SU-DHL-6 (cell line): Measurements from ENCODE around the gene DOCK8.

ENCODE experiments used
- H2AFZ ChIP-seq: fragments of 200-600 bp; sonication (generic); 2 replicates; pipeline ENCODE4 v1.6.1; 2014; ENCODE audit warnings: low read depth, mild to moderate bottlenecking, moderate library complexity, mixed read lengths, antibody characterized with exemption, low read length; ENCODE audit not compliant: severe bottlenecking
- H3F3A ChIP-seq: fragments of 200-600 bp; shearing (Covaris generic); 2 replicates; pipeline ENCODE4 v1.6.0; 2016; ENCODE audit warnings: antibody characterized with exemption, mild to moderate bottlenecking; ENCODE audit not compliant: insufficient read depth
- H3K27ac ChIP-seq: fragments of 200-600 bp; sonication (generic); 2 replicates; pipeline ENCODE4 v1.5.1; 2016; ENCODE audit warnings: low read depth, mild to moderate bottlenecking, low read length, moderate library complexity, mixed read lengths
- H3K27me3 ChIP-seq: fragments of 200-600 bp; sonication (generic), shearing (Covaris generic); 2 replicates; pipeline ENCODE4 v1.6.0; 2014; ENCODE audit warnings: mild to moderate bottlenecking, low read length
- H3K36me3 ChIP-seq: fragments of 200-600 bp; sonication (generic); 2 replicates; pipeline ENCODE4 v1.6.1; 2014; ENCODE audit warnings: mild to moderate bottlenecking, low read length, mixed read lengths
- H3K4me2 ChIP-seq: fragments of 300-600, 200-600 bp; shearing (Covaris generic), sonication (generic); 2 replicates; pipeline ENCODE4 v1.6.0; 2014; ENCODE audit warnings: low read length, low read depth, mild to moderate bottlenecking; ENCODE audit not compliant: poor library complexity, severe bottlenecking
- H3K4me3 ChIP-seq: fragments of 200-600 bp; sonication (generic); 2 replicates; pipeline ENCODE4 v1.5.1; 2014; ENCODE audit warnings: antibody characterized with exemption, low read length, mild to moderate bottlenecking, mixed read lengths; ENCODE audit not compliant: insufficient read depth, poor library complexity, severe bottlenecking
- H3K79me2 ChIP-seq: fragments of 200-600 bp; sonication (generic); 2 replicates; pipeline ENCODE4 v1.6.1; 2014; ENCODE audit warnings: mild to moderate bottlenecking, low read length, moderate library complexity; ENCODE audit not compliant: insufficient read depth
- H3K9ac ChIP-seq: fragments of 200-600 bp; sonication (generic); 2 replicates; pipeline ENCODE4 v1.7.0; 2014; ENCODE audit warnings: mild to moderate bottlenecking, low read length
- H3K9me2 ChIP-seq: fragments of 200-600 bp; sonication (generic); replicated peaks from 2 replicates; pipeline ENCODE4 v1.6.1; 2014; ENCODE audit warnings: low read length; ENCODE audit not compliant: insufficient read depth
- H3K9me3 ChIP-seq: fragments of 200-600 bp; sonication (generic); 2 replicates; pipeline ENCODE4 v1.6.1; 2014; ENCODE audit warnings: low read length, mixed read lengths; ENCODE audit not compliant: insufficient read depth
- H4K20me1 ChIP-seq: fragments of 200-600 bp; sonication (generic); 2 replicates; pipeline ENCODE4 v1.6.1; 2014; ENCODE audit warnings: low read depth, mild to moderate bottlenecking, antibody characterized with exemption, low read length, moderate library complexity, mixed read lengths
- EZH2phosphoT487 ChIP-seq: fragments of 200-600 bp; sonication (generic), shearing (Covaris generic); conservative IDR thresholded peaks from 2 replicates; pipeline ENCODE4 v1.6.1; 2018; ENCODE audit warnings: mild to moderate bottlenecking, antibody characterized with exemption, low read length, moderate library complexity, mixed read lengths
- TF ChIP-seq, protein P1 (sequence below): fragments of 200-600 bp; sonication (generic); IDR thresholded peaks from one replicate; pipeline ENCODE4 v1.5.1; 2017; ENCODE audit warnings: antibody characterized with exemption, mild to moderate bottlenecking, low read length, moderate library complexity; ENCODE audit not compliant: insufficient read depth, poor library complexity, severe bottlenecking

The DOCK8 gene

DNA sequence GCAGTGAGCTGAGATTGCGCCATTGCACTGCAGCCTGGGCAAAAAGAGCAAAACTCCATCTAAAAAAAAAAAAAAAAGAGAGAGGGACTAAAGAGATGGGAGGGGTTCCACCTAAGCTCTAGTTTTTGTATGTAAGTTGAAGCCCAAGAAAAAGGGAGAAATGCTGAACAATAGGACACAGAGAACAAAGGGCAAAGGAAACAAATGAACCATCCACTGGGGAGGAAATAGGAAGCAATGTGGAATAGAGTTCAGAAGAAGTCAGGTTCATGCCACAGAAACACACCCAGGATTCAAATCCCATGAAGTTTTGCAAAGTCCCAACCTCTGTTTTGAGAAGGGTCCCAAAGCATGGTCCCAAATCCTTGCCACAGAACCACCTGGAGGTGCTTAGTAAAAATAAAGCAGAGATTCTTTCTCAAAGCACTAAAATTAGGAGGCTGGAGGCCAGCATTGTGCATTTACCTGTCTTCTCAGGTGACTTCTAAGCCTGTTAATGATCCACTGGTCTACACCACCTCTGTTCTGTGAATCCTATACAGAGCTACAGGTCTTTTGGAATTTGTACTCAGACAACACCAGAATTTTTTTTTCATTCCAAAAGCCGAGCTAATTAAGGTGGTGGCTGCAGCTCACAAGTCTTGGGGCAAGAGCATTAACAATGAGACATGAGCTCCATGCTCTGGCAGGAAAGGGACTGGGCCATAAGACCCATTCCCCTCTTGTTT is 177.6 kb downstream of the DOCK8 start:
- H4K20me1 ChIP-seq = no peaks in the 10 kb centered on the region
- no peak overlapping the region for H2AFZ ChIP-seq
- H3K9ac ChIP-seq = no peak overlapping the region
- peaks cover 14% of the 10 kb centered on the region; the same call in 1 of the 2 replicates for H3K36me3 ChIP-seq
- H3K27ac ChIP-seq = no peak overlapping the region
- H3K9me2 ChIP-seq = no peaks in the 10 kb centered on the region
- no peaks in the 10 kb centered on the region for H3K79me2 ChIP-seq
- H3K27me3 ChIP-seq = no peaks in the 10 kb centered on the region
- TF ChIP-seq EZH2phosphoT487 = no peak
- TF ChIP-seq, protein P1, sequence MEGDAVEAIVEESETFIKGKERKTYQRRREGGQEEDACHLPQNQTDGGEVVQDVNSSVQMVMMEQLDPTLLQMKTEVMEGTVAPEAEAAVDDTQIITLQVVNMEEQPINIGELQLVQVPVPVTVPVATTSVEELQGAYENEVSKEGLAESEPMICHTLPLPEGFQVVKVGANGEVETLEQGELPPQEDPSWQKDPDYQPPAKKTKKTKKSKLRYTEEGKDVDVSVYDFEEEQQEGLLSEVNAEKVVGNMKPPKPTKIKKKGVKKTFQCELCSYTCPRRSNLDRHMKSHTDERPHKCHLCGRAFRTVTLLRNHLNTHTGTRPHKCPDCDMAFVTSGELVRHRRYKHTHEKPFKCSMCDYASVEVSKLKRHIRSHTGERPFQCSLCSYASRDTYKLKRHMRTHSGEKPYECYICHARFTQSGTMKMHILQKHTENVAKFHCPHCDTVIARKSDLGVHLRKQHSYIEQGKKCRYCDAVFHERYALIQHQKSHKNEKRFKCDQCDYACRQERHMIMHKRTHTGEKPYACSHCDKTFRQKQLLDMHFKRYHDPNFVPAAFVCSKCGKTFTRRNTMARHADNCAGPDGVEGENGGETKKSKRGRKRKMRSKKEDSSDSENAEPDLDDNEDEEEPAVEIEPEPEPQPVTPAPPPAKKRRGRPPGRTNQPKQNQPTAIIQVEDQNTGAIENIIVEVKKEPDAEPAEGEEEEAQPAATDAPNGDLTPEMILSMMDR = no peak
- H3K9me3 ChIP-seq = no peaks in the 10 kb centered on the region
- no peaks in the 10 kb centered on the region for H3F3A ChIP-seq
- no peak overlapping the region for H3K4me2 ChIP-seq
- H3K4me3 ChIP-seq = no peak overlapping the region

DNA sequence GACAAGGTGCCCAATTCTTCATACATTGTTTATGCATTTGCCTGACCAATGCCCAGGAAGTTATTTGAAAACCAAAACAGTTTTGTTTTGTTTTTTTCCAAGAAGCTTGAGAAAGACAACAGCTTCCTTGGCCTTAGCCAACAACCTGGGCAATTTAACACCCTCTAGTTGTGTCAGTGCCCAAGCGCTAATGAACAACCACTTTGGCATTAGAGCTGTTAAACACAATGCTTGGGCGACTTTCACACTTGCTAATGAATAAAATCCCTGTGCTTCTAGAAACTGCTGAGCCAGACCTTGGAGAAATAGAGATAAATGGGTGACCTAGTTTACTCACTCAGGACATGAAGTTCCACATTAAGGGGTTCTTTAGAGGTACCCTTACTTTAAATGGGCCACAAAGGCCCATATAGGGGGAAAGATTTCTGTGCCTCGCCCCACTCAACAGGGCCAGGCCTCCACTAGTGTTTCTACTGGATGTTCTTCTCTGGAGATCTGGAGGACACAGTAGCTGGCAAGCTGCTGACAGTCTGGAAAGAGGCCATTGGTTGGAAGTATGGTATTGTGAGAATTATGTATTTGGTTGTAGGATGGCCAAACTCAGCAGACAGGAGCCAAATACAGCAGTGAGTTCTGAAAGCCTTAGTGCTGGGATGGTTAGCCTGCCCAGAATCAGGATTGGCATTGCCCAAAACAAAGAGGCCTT is 179.8 kb downstream of the DOCK8 start:
- no peaks in the 10 kb centered on the region for H3K9me2 ChIP-seq
- H3K4me3 ChIP-seq = no peak overlapping the region
- 0 out of 2 replicates have a peak, but pooled peaks cover 8% of the 10 kb centered on the region for H3F3A ChIP-seq
- H3K4me2 ChIP-seq = no peak overlapping the region
- H3K27ac ChIP-seq = no peak overlapping the region
- TF ChIP-seq, protein P1 = no peak
- no peak for TF ChIP-seq EZH2phosphoT487
- no peaks in the 10 kb centered on the region for H3K79me2 ChIP-seq
- peaks cover 34% of the 10 kb centered on the region; the same call in 1 of the 2 replicates for H3K36me3 ChIP-seq
- H3K27me3 ChIP-seq = no peaks in the 10 kb centered on the region
- no peaks in the 10 kb centered on the region for H3K9me3 ChIP-seq
- H3K9ac ChIP-seq = no peak overlapping the region
- H4K20me1 ChIP-seq = no peaks in the 10 kb centered on the region
- no peak overlapping the region for H2AFZ ChIP-seq

DNA sequence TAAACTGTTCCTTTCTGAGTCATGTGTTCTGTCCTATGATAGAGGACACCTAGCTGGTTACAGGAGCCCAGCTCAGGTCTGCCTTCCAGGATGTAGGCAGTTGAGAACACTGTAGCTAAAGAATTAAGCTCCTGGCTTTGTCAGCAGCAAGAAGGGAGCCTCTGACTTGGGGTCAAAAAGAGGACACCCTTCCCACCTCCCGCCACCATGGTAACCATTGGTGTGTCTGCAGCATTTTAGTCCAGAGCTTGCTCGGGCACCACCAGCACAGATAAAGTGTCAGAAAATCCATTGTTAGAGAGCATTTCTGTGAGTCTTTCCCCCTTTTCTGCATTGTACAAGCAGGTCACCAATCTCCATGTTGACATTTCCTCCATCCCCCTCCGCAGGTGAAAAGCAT is 181.7 kb downstream of the DOCK8 start:
- Histone ChIP-seq H3F3A (0 out of 2 replicates have a peak, but pooled peaks cover 9% of the 10 kb centered on the region), H2AFZ (no peak overlapping the region), H3K27ac (no peak overlapping the region), H3K9ac (no peak overlapping the region), H3K4me3 (no peak overlapping the region), H3K9me3 (no peaks in the 10 kb centered on the region), H3K27me3 (no peaks in the 10 kb centered on the region), H3K9me2 (no peaks in the 10 kb centered on the region), H3K4me2 (no peak overlapping the region), H3K79me2 (no peaks in the 10 kb centered on the region), H3K36me3 (peaks cover 39% of the 10 kb centered on the region; the same call in 1 of the 2 replicates), H4K20me1 (no peaks in the 10 kb centered on the region)
- TF ChIP-seq, protein P1 = no peak
- TF ChIP-seq EZH2phosphoT487 = no peak
